Activated CD4-positive, alpha-beta T cell treated with anti-CD3 and anti-CD28 coated beads for 36 hours (primary cell): ENCODE data around the gene NGDN. TPM values are rescaled to one million over a fixed set of nuclear protein-coding genes. Genes with fewer than 3 reads are reported as not detected.

ENCODE experiments used
- ATAC-seq: fragments of 200-7000 bp; cut with Tn5 transposase; one replicate; pipeline ENCODE4 v1.10.0; 2021; ENCODE audit warnings: mild to moderate bottlenecking, moderate library complexity
- CTCF ChIA-PET: fragments of 350-600 bp; sonication (Branson Sonifier 250); formaldehyde crosslinking; loops from one replicate; lab custom pipeline; 2021; ENCODE audit warnings: antibody characterized with exemption; lab: Charles Lee
- POLR2A ChIA-PET: fragments of 350-600 bp; sonication (Branson Sonifier 250); formaldehyde crosslinking; loops from one replicate; lab custom pipeline; 2021; ENCODE audit warnings: antibody characterized with exemption, inconsistent platforms; lab: Charles Lee
- DNase-seq: peaks from one replicate; pipeline ENCODE4 v3.0.0-alpha.2; 2020
- H3K27ac Mint-ChIP-seq: one replicate; pipeline ENCODE4 v1.8.0; 2021; ENCODE audit warnings: mixed read lengths
- H3K27me3 Mint-ChIP-seq: one replicate; pipeline ENCODE4 v1.8.0; 2021; ENCODE audit warnings: mixed read lengths
- H3K36me3 Mint-ChIP-seq: one replicate; pipeline ENCODE4 v1.8.0; 2021; ENCODE audit warnings: low read depth, mixed read lengths
- H3K4me1 Mint-ChIP-seq: one replicate; pipeline ENCODE4 v1.8.0; 2021; ENCODE audit warnings: mixed read lengths
- H3K4me3 Mint-ChIP-seq: one replicate; pipeline ENCODE4 v1.8.0; 2021; ENCODE audit warnings: mild to moderate bottlenecking, moderate library complexity, mixed read lengths
- H3K9me3 Mint-ChIP-seq: one replicate; pipeline ENCODE4 v1.8.0; 2021; ENCODE audit warnings: low read depth, mixed read lengths
- intact Hi-C, 2 experiments: fragments of 100-400 bp; cut with DNase I in 1 of 2; cut with micrococcal nuclease in 1 of 2; formaldehyde crosslinking; loops; one replicate each; pipeline versions ENCODE4 v1.14.2 to v1.15.1; 2022 to 2024; cut with DNase I, micrococcal nuclease
- total RNA-seq, 2 experiments: library from RNA; stranded (reverse); gene quantifications; one replicate each; pipeline ENCODE4 v1.2.3, GENCODE V29; 2021

Gene NGDN
- total RNA-seq, 2 experiments from 2014 or later: 53.0 to 57.8 TPM

GRCh38 chr14:23513005-23513817 is 43.7 kb downstream of the NGDN start:
- Mint-ChIP-seq H3K4me3 (no peak overlapping the region), H3K27me3 (no peaks in the 10 kb centered on the region), H3K36me3 (no peaks in the 10 kb centered on the region), H3K9me3 (no peaks in the 10 kb centered on the region), H3K4me1 (peaks cover 8% of the 10 kb centered on the region), H3K27ac (no peak overlapping the region)
- ATAC-seq (no peak), DNase-seq (no peak)
- POLR2A ChIA-PET: no interaction called here
- CTCF ChIA-PET: interaction anchor here (0.5 kb wide), 1 partner anchor 76 kb away, joined by 4 read pairs; no protein-coding TSS in a partner anchor
- intact Hi-C loops: no loop called here

GRCh38 chr14:23513818-23514643 is 44.5 kb downstream of the NGDN start:
- Mint-ChIP-seq H3K9me3 (no peaks in the 10 kb centered on the region), H3K36me3 (no peaks in the 10 kb centered on the region), H3K27me3 (no peaks in the 10 kb centered on the region), H3K4me1 (peaks cover 8% of the 10 kb centered on the region), H3K27ac (no peak overlapping the region), H3K4me3 (no peak overlapping the region)
- ATAC-seq: no peak
- ChIA-PET CTCF (no interaction called here), POLR2A (no interaction called here)
- intact Hi-C loops: no loop called here
- DNase-seq: no peak

- Mint-ChIP-seq H3K27me3 (no peaks in the 10 kb centered on the region), H3K9me3 (no peaks in the 10 kb centered on the region), H3K27ac (no peak overlapping the region), H3K36me3 (no peaks in the 10 kb centered on the region), H3K4me1 (peaks cover 8% of the 10 kb centered on the region), H3K4me3 (no peak overlapping the region)
- CTCF ChIA-PET: no interaction called here
- POLR2A ChIA-PET: no interaction called here
- intact Hi-C loops: no loop called here
- ATAC-seq (no peak), DNase-seq (no peak)
Observed at GRCh38 chr14:23514644-23514957, 45.1 kb downstream of the NGDN start.

- CTCF ChIA-PET: interaction anchor here (0.9 to 1.2 kb wide), 2 partner anchors 20 to 41 kb away, joined by 3 to 4 read pairs; no protein-coding TSS in a partner anchor
- ATAC-seq: no peak
Observed at GRCh38 chr14:23517650-23518326, 48.3 kb downstream of the NGDN start.

GRCh38 chr14:23518709-23519108 is 49.2 kb downstream of the NGDN start:
- CTCF ChIA-PET: interaction anchor here (0.9 kb wide), 1 partner anchor 40 kb away, joined by 4 read pairs; no protein-coding TSS in a partner anchor

More at GRCh38 chr14:23517650-23518326, 48.3 kb downstream of the NGDN start:
- no peak for DNase-seq
- intact Hi-C loops: no loop called here
- POLR2A ChIA-PET: no interaction called here
- Mint-ChIP-seq H3K4me1 (no peaks in the 10 kb centered on the region), H3K36me3 (no peaks in the 10 kb centered on the region), H3K27me3 (no peaks in the 10 kb centered on the region), H3K4me3 (no peak overlapping the region), H3K27ac (no peak overlapping the region), H3K9me3 (no peaks in the 10 kb centered on the region)

GRCh38 chr14:23520899-23521533 is 51.5 kb downstream of the NGDN start:
- ChIA-PET POLR2A (no interaction called here), CTCF (interaction anchor here (0.5 to 1.7 kb wide), 3 partner anchors 18 to 38 kb away, joined by 3 to 6 read pairs (median 3); no protein-coding TSS in a partner anchor)
- H3K27me3 Mint-ChIP-seq: no peaks in the 10 kb centered on the region
- no peak for DNase-seq
- intact Hi-C loops: no loop called here
- H3K9me3 Mint-ChIP-seq: no peaks in the 10 kb centered on the region
- ATAC-seq: no peak
- no peaks in the 10 kb centered on the region for H3K4me1 Mint-ChIP-seq
- H3K36me3 Mint-ChIP-seq: no peaks in the 10 kb centered on the region
- H3K4me3 Mint-ChIP-seq: no peak overlapping the region
- H3K27ac Mint-ChIP-seq: no peak overlapping the region

More at GRCh38 chr14:23518709-23519108, 49.2 kb downstream of the NGDN start:
- POLR2A ChIA-PET: no interaction called here
- no peaks in the 10 kb centered on the region for H3K9me3 Mint-ChIP-seq
- DNase-seq (no peak), ATAC-seq (no peak)
- H3K4me3 Mint-ChIP-seq: no peak overlapping the region
- H3K27ac Mint-ChIP-seq: no peak overlapping the region
- H3K4me1 Mint-ChIP-seq: no peaks in the 10 kb centered on the region
- intact Hi-C loops: no loop called here
- H3K27me3 Mint-ChIP-seq: no peaks in the 10 kb centered on the region
- no peaks in the 10 kb centered on the region for H3K36me3 Mint-ChIP-seq

GRCh38 chr14:23521785-23522640 is 52.5 kb downstream of the NGDN start:
- no peaks in the 10 kb centered on the region for H3K36me3 Mint-ChIP-seq
- H3K27me3 Mint-ChIP-seq: no peaks in the 10 kb centered on the region
- no peaks in the 10 kb centered on the region for H3K4me1 Mint-ChIP-seq
- intact Hi-C loops: no loop called here
- no peak for DNase-seq
- no peak overlapping the region for H3K27ac Mint-ChIP-seq
- ATAC-seq: no peak
- POLR2A ChIA-PET: no interaction called here
- H3K9me3 Mint-ChIP-seq: no peaks in the 10 kb centered on the region
- H3K4me3 Mint-ChIP-seq: no peak overlapping the region
- CTCF ChIA-PET: interaction anchor here (0.8 kb wide), 1 partner anchor 37 kb away, joined by 3 read pairs; no protein-coding TSS in a partner anchor

- ATAC-seq (no peak), DNase-seq (no peak)
- ChIA-PET POLR2A (no interaction called here), CTCF (no interaction called here)
- no peaks in the 10 kb centered on the region for H3K9me3 Mint-ChIP-seq
- H3K4me1 Mint-ChIP-seq: no peaks in the 10 kb centered on the region
- H3K27me3 Mint-ChIP-seq: no peaks in the 10 kb centered on the region
- H3K36me3 Mint-ChIP-seq: no peaks in the 10 kb centered on the region
- no peak overlapping the region for H3K4me3 Mint-ChIP-seq
- H3K27ac Mint-ChIP-seq: no peak overlapping the region
- intact Hi-C loops: no loop called here
Observed at GRCh38 chr14:23522643-23523198, 53.2 kb downstream of the NGDN start.

GRCh38 chr14:23523229-23524016 is 53.9 kb downstream of the NGDN start:
- Mint-ChIP-seq H3K27ac (no peak overlapping the region), H3K36me3 (no peaks in the 10 kb centered on the region), H3K9me3 (no peaks in the 10 kb centered on the region), H3K27me3 (no peaks in the 10 kb centered on the region), H3K4me1 (no peaks in the 10 kb centered on the region), H3K4me3 (no peak overlapping the region)
- intact Hi-C loops: no loop called here
- no peak for DNase-seq
- ChIA-PET POLR2A (no interaction called here), CTCF (interaction anchor here (0.7 kb wide), 2 partner anchors 46 to 266 kb away, joined by 3 to 4 read pairs; no protein-coding TSS in a partner anchor)
- no peak for ATAC-seq
